Nephron progenitor cell (in vitro differentiated cells): ENCODE results near the gene SCGB1C1.
"Not testable (repeated sequence)": the region's sequence is repeated elsewhere in the genome, so short reads cannot be mapped to it uniquely, and the experiment has no call there.

Experiments
- DNase-seq: peaks from one replicate; pipeline ENCODE4 v3.0.0; 2021
- H3K27ac Mint-ChIP-seq: 2 replicates; pipeline ENCODE4 v1.8.0; 2021; ENCODE audit warnings: mild to moderate bottlenecking, moderate library complexity, mixed read lengths
- H3K27me3 Mint-ChIP-seq: 2 replicates; pipeline ENCODE4 v1.8.0; 2021; ENCODE audit warnings: mild to moderate bottlenecking, low read depth, mixed read lengths; ENCODE audit not compliant: poor library complexity
- H3K36me3 Mint-ChIP-seq: 2 replicates; pipeline ENCODE4 v1.8.0; 2021; ENCODE audit warnings: low read depth, mixed read lengths
- H3K4me1 Mint-ChIP-seq: 2 replicates; pipeline ENCODE4 v1.8.0; 2021; ENCODE audit warnings: mixed read lengths
- H3K4me3 Mint-ChIP-seq: 2 replicates; pipeline ENCODE4 v1.8.0; 2021; ENCODE audit warnings: mild to moderate bottlenecking, moderate library complexity, mixed read lengths
- H3K9me3 Mint-ChIP-seq: 2 replicates; pipeline ENCODE4 v1.8.0; 2021; ENCODE audit warnings: mild to moderate bottlenecking, moderate library complexity, mixed read lengths
- TF ChIP-seq, protein P1 (sequence below): fragments of 200-600 bp; sonication (generic); IDR thresholded peaks from 2 replicates; pipeline ENCODE4 v1.5.0; 2021; ENCODE audit warnings: antibody characterized with exemption

Gene SCGB1C1

DNA sequence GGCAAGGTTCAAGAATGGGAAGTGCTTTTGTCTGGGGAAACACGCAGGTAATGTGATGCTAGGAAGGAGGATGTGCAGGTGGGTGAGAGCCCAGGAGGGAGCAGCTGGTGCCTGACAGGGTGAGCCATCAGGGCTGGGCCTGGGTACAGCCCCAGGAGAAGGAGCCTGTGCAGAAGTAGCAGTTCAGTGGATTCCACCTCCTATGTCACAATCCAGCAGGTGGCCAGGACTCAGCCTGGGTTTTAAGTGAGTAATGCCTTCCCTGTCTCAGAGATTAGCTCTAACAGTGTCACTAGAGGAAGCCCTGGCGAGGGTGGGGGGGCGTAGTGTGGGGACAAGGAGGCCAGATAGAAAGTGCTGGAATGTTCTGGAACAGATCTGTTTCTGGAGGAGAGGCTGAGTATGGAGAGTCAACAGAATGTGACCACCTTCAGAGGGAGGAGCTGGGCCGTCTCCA is 22.7 kb downstream of the SCGB1C1 start:
- TF ChIP-seq, protein P1, sequence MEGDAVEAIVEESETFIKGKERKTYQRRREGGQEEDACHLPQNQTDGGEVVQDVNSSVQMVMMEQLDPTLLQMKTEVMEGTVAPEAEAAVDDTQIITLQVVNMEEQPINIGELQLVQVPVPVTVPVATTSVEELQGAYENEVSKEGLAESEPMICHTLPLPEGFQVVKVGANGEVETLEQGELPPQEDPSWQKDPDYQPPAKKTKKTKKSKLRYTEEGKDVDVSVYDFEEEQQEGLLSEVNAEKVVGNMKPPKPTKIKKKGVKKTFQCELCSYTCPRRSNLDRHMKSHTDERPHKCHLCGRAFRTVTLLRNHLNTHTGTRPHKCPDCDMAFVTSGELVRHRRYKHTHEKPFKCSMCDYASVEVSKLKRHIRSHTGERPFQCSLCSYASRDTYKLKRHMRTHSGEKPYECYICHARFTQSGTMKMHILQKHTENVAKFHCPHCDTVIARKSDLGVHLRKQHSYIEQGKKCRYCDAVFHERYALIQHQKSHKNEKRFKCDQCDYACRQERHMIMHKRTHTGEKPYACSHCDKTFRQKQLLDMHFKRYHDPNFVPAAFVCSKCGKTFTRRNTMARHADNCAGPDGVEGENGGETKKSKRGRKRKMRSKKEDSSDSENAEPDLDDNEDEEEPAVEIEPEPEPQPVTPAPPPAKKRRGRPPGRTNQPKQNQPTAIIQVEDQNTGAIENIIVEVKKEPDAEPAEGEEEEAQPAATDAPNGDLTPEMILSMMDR: no peak
- H3K27ac Mint-ChIP-seq: peak overlapping the region; percentile 96
- peaks cover 29% of the 10 kb centered on the region for H3K36me3 Mint-ChIP-seq
- no peaks in the 10 kb centered on the region for H3K27me3 Mint-ChIP-seq
- no peaks in the 10 kb centered on the region for H3K9me3 Mint-ChIP-seq
- no peak overlapping the region for H3K4me3 Mint-ChIP-seq
- peaks cover under 1% of the 10 kb centered on the region for H3K4me1 Mint-ChIP-seq
- no peak for DNase-seq

DNA sequence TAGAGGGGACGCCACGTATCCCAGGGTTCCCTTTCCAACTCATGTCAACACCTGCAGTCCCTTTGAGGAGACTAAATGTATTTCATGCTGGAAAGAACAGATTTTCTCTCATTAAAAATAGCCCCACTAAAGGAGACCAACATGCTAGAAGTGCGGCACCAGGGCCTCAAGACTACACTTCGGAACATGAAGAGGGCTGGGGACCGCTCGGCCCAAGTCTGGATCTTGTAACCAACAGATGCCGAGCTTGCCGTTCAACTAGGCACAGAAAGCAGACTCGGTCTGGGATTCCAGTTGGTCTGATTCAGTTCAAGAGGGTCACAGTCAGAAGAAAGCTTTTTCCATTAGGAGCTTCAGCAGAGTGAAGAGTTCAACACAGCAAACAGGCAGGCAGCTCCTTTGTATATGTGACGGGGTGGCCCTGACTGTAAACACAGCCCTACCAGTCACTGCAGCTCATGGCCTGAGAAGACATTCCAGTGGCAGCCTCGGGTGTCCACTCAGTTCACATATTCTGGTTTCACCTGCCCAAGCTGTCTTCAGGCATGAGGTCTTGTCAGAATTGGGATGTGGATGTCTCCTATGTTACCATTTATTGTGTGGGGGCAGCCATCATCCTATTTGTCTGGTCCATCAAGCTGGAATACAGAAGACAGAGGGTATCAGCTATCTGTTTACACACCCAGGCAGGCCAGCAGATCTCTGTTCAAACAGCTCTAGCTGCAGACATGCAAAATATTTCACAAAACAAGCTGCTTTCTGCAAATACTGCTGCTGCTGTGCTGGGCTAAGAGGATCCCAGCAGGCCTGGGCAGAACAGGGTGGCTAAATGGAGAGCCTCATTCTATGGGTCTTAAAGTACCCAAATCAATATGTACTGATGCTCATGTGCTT is 23.4 kb downstream of the SCGB1C1 start:
- TF ChIP-seq, protein P1: no peak
- Mint-ChIP-seq H3K4me3 (no peak overlapping the region), H3K4me1 (no peaks in the 10 kb centered on the region), H3K9me3 (no peaks in the 10 kb centered on the region), H3K27ac (peak overlapping the region; percentile 96), H3K27me3 (no peaks in the 10 kb centered on the region), H3K36me3 (peaks cover 26% of the 10 kb centered on the region)
- no peak for DNase-seq

DNA sequence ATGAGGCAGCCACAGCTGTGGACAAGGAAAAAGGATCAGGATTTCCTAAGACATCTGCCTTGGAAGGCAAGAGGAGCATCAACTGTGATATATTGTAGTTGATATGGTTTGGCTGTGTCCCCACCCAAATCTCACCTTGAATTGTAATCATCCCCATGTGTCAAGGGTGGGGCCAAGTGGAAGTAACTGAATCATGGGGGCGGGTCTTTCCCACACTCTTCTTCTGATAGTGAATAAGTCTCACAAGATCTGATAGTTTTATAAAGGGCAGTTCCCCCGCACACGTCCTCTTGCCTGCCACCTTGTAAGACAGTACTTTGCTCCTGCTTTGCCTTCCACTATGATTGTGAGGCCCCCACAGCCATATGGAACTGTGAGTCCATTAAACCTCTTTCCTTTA is 24.8 kb downstream of the SCGB1C1 start:
- peak overlapping the region; percentile 82 for H3K27ac Mint-ChIP-seq

DNA sequence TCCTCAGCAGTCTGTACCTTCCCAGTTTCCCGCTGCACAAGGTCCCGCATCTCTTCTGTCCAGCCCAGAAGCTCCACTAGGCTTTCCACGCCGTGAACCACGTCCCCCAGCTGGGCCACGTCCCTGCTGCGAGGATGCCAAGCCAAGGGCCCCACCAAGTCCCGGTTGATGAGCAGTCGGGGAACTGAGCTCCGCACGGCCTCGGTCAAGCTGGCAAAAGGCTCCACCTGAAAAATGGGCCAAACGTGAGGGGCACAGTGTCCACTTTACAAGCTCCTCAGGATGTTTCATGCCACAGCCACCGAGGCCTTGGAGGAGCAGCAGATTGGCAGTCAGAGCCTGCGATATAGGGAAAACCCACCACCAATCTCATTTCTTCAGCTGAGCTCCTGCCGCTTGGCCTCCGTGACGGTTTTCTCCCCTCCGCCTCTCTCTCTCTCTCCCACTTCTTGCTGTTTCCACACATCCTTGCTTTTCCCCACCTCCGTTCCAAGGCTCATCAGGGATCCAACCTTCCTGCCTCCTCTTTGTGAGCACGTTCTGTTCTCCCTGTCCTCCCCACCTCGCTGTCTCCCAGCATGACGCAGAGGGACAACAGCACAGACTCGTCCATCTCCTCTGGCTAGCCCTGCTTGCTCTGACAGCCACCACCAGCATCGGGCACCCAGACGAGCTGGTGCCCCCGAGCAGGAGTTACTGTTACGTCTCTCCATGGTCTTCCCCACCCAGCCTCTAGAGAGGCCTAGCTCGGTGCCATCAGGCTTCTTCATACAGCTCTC is 26.1 kb downstream of the SCGB1C1 start:
- TF ChIP-seq, protein P1: no peak
- Mint-ChIP-seq H3K36me3 (peaks cover 21% of the 10 kb centered on the region), H3K4me1 (no peaks in the 10 kb centered on the region), H3K27me3 (no peaks in the 10 kb centered on the region), H3K9me3 (no peaks in the 10 kb centered on the region), H3K27ac (peak overlapping the region; percentile 86), H3K4me3 (no peak overlapping the region)
- no peak for DNase-seq

More for the DNA sequence above, 24.8 kb downstream of the SCGB1C1 start:
- Mint-ChIP-seq H3K9me3 (no peaks in the 10 kb centered on the region), H3K36me3 (peaks cover 20% of the 10 kb centered on the region), H3K4me3 (no peak overlapping the region), H3K4me1 (no peaks in the 10 kb centered on the region), H3K27me3 (no peaks in the 10 kb centered on the region)
- TF ChIP-seq, protein P1: no peak
- no peak for DNase-seq

DNA sequence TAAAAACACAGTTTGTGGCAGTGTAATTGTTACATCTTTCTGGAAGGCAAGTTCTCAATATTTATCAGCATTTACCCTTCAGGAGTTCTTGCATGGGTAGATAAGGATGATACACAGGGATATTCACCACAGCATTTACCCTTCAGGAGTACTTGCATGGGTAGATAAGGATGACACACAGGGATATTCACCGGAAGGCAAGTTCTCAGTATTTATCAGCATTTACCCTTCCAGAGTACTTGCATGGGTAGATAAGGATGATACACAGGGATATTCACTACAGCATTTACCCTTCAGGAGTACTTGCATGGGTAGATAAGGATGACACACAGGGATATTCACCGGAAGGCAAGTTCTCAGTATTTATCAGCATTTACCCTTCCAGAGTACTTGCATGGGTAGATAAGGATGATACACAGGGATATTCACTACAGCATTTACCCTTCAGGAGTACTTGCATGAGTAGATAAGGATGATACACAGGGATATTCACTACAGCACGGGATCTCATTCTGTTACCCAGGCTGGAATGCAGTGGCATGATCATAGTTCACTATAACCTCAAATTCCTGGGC is 27.9 kb downstream of the SCGB1C1 start:
- H3K27me3 Mint-ChIP-seq, H3K4me1 Mint-ChIP-seq, DNase-seq, H3K4me3 Mint-ChIP-seq, H3K9me3 Mint-ChIP-seq, H3K27ac Mint-ChIP-seq: not testable (repeated sequence)
- H3K36me3 Mint-ChIP-seq: peaks cover 25% of the 10 kb centered on the region

DNA sequence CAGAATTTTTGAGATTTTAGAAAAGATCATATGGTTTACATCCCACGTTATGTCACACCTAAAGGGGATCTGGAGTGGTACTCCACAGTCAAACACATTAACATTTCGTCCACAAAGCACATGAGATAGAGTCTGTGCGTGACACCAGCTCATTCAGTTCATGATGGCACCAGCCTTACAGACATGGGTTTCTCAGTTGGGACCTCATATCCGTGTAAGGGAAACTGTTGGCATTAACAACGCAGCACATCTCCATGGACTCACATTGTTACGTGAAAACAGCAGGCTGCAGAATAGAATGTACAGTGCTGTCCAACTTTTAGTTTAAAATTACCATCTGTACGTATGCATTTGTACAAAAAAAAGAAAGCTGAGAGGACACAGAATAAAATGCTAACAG is 28.7 kb downstream of the SCGB1C1 start:
- Mint-ChIP-seq H3K27ac (no peak overlapping the region), H3K27me3 (no peaks in the 10 kb centered on the region), H3K4me1 (no peaks in the 10 kb centered on the region), H3K4me3 (no peak overlapping the region), H3K36me3 (peaks cover 30% of the 10 kb centered on the region), H3K9me3 (no peaks in the 10 kb centered on the region)
- DNase-seq: no peak
- TF ChIP-seq, protein P1: no peak
